BLaER1 treated with 17β-estradiol and CSF1 and Interleukin-3, amounts not matched to agents 10 nM and 100 nM (cell line): ENCODE data around the gene STX8.
"Not testable (repeated sequence)": the region's sequence is repeated elsewhere in the genome, so short reads cannot be mapped to it uniquely, and the experiment has no call there.

Experiments
- H3K27ac ChIP-seq, 11 experiments: shearing (Covaris generic); formaldehyde crosslinking; 2 replicates each; pipeline ENCODE4 v1.8.1; 2022
- H3K27me3 ChIP-seq, 11 experiments: shearing (Covaris generic); formaldehyde crosslinking; 2 replicates each; pipeline ENCODE4 v1.8.1; 2022
- H3K36me3 ChIP-seq, 11 experiments: shearing (Covaris generic); formaldehyde crosslinking; 2 replicates each; pipeline ENCODE4 v1.8.1; 2022
- H3K4me1 ChIP-seq, 10 experiments: shearing (Covaris generic); formaldehyde crosslinking; 2 replicates each; pipeline ENCODE4 v1.8.1; 2022
- H3K4me2 ChIP-seq, 11 experiments: shearing (Covaris generic); formaldehyde crosslinking; 2 replicates each; pipeline ENCODE4 v1.8.1; 2022
- H3K4me3 ChIP-seq, 10 experiments: shearing (Covaris generic); formaldehyde crosslinking; 2 replicates each; pipeline ENCODE4 v1.8.1; 2022
- H3K9ac ChIP-seq, 11 experiments: shearing (Covaris generic); formaldehyde crosslinking; 2 replicates each; pipeline ENCODE4 v1.8.1; 2022
- H3K9me3 ChIP-seq, 11 experiments: shearing (Covaris generic); formaldehyde crosslinking; replicated peaks in 1 of 11; 2 replicates each; pipeline ENCODE4 v1.8.1; 2022
- H4K20me1 ChIP-seq, 11 experiments: shearing (Covaris generic); formaldehyde crosslinking; 2 replicates each; pipeline ENCODE4 v1.8.1; 2022
- Cebpa-rat ChIP-seq, 11 experiments: shearing (Covaris generic); IDR thresholded peaks; 2 replicates each; pipeline ENCODE4 v1.8.1; 2022

The STX8 gene

GRCh38 chr17:9258115-9259015 is 317.3 kb downstream of the STX8 start:
- Histone ChIP-seq H3K9ac (0 out of 22 replicates have a peak overlapping the region, but pooled peaks of 1 of the 11 experiments have one; percentile 25), H3K27ac (no peak overlapping the region), H3K4me2 (peak overlapping the region in 9 of 11 experiments; percentile 74 to 97 (median 89); a peak in 19 of 22 replicates), H3K9me3 (no peaks in the 10 kb centered on the region), H4K20me1 (peaks cover 25 to 59% (median 44%) of the 10 kb centered on the region in 11 experiments; a peak in 19 of 22 replicates), H3K4me1 (peaks cover 24 to 57% (median 43%) of the 10 kb centered on the region in 10 experiments), H3K27me3 (peaks cover 17 to 40% (median 30%) of the 10 kb centered on the region in 11 experiments; a peak in 21 of 22 replicates), H3K36me3 (peaks cover 0 to 6% (median 0%) of the 10 kb centered on the region in 11 experiments; a peak in 2 of 22 replicates), H3K4me3 (no peak overlapping the region; a peak in 1 of 20 replicates)
- no peak for TF ChIP-seq Cebpa-rat (IDR thresholded peaks at IDR 0.05)

GRCh38 chr17:9257630-9257965 is 318.0 kb downstream of the STX8 start:
- not testable (repeated sequence) for H3K36me3 ChIP-seq, H3K27ac ChIP-seq, H3K9me3 ChIP-seq
- Histone ChIP-seq H3K4me3 (peak overlapping the region in 1 of 10 experiments; percentile 34; a peak in 1 of 20 replicates), H3K4me2 (peak overlapping the region; percentile 32 to 97 (median 86)), H3K9ac (peak overlapping the region in 2 of 11 experiments; percentile 39 to 49; a peak in 2 of 22 replicates), H3K4me1 (peaks cover 24 to 64% (median 45%) of the 10 kb centered on the region in 10 experiments), H4K20me1 (peaks cover 25 to 59% (median 44%) of the 10 kb centered on the region in 11 experiments; a peak in 19 of 22 replicates), H3K27me3 (peaks cover 17 to 40% (median 30%) of the 10 kb centered on the region in 11 experiments; a peak in 21 of 22 replicates)

DNA sequence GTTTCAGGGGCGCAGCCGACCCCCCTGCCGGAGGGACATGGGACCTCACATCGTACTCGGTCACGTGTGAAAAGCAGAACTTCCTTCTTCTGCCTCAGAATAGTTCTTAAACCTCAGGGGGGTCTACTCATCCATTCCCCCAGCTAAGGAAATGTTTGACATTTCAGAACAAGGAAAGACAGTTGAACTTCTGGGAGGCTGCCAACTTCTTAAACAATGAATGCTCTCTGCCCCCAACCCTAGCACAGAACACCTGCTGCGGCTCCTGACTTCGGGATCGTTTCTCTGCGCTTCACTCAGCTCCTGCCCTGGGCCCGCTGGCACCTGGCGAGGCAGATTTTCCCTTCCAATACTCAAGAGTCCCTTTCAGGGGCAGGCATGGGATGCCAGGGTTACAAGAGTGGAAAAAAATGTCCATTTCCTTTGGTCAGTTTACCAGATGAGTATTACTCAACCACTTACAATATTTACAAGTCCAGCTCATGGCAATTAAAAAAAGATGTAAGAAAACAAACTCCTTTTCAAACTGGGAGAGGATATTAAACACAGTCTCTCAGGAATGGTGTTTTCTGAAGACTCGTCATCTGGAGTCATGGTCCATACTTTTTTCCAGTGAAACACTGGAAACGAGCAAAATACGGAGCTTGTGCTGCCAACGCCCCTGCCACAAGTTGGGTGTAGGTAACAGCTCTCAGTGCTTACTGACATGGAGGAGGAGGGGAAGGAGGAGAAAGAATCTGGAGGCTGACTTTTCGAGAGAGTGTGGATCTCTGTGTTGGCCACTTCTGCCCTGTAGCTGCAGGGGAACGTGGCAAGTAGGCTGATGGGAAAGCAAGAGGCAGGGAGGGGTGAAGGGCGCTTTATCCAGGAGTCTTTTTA is 318.6 kb downstream of the STX8 start:
- Histone ChIP-seq H3K27ac (peak overlapping the region in 1 of 11 experiments; percentile 2; a peak in 1 of 22 replicates), H3K9me3 (no peaks in the 10 kb centered on the region), H3K4me3 (peak overlapping the region in 4 of 10 experiments; percentile 6 to 43 (median 22); a peak in 5 of 20 replicates), H4K20me1 (peaks cover 25 to 57% (median 44%) of the 10 kb centered on the region in 11 experiments; a peak in 19 of 22 replicates), H3K36me3 (no peaks in the 10 kb centered on the region; a peak in 1 of 22 replicates), H3K9ac (peak overlapping the region in 3 of 11 experiments; percentile 26 to 49 (median 39); a peak in 4 of 22 replicates), H3K4me2 (peak overlapping the region; percentile 32 to 97 (median 86)), H3K4me1 (peaks cover 24 to 64% (median 45%) of the 10 kb centered on the region in 10 experiments), H3K27me3 (peaks cover 17 to 40% (median 30%) of the 10 kb centered on the region in 11 experiments; a peak in 21 of 22 replicates)
- TF ChIP-seq Cebpa-rat (IDR thresholded peaks at IDR 0.05) = no peak

DNA sequence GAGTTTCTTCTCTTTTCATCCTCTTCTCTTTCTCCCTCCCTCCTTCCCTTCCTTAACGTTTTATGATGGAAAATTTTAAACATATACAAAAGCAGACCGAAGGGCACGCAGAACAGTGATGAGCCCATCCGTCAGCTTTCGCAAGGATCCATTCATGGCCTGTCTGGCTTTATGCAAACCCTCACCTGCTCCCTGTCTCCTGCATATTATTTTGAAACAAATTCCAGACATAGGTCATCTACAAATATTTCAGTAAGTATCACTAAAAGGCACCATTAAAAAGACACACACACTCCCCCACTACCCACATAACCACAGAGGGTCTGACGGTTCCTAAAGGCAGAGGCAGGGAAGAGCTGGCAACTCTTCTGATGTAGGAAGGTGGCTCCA is 319.3 kb downstream of the STX8 start:
- Histone ChIP-seq H3K4me2 (peak overlapping the region; percentile 32 to 97 (median 86)), H3K4me3 (peak overlapping the region in 1 of 10 experiments; percentile 10; a peak in 1 of 20 replicates), H3K9ac (0 out of 22 replicates have a peak overlapping the region, but pooled peaks of 1 of the 11 experiments have one; percentile 26), H3K36me3 (no peaks in the 10 kb centered on the region; a peak in 1 of 22 replicates), H4K20me1 (peaks cover 25 to 54% (median 44%) of the 10 kb centered on the region in 11 experiments; a peak in 20 of 22 replicates), H3K4me1 (peaks cover 25 to 64% (median 45%) of the 10 kb centered on the region in 10 experiments), H3K27ac (0 out of 22 replicates have a peak overlapping the region, but pooled peaks of 1 of the 11 experiments have one; percentile 2), H3K27me3 (peaks cover 17 to 40% (median 28%) of the 10 kb centered on the region in 11 experiments; a peak in 21 of 22 replicates), H3K9me3 (no peaks in the 10 kb centered on the region)
- no peak for TF ChIP-seq Cebpa-rat (IDR thresholded peaks at IDR 0.05)

DNA sequence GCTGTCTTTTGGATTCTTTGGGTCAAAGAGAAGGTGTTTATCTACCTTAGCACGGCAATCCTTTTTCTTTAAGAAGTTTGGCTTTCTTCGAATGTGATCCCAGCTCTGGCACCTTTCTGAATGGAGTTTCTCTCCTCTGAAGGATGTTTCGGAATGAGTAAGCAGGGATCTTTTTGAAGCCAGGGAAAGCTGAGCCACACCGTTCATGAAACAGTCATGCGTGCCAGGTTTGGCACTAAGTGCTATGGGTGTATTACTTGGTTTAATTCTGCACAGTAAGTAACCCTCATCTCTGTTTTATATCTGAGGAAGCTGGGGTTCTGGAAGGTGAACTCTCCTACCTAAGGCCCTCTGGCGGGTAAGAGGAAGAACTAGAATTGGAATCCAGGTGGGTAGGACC is 319.8 kb downstream of the STX8 start:
- Histone ChIP-seq H3K9me3 (no peaks in the 10 kb centered on the region), H3K4me2 (peak overlapping the region in 9 of 11 experiments; percentile 74 to 97 (median 89); a peak in 17 of 22 replicates), H3K4me1 (peaks cover 30 to 69% (median 45%) of the 10 kb centered on the region in 10 experiments), H3K36me3 (no peaks in the 10 kb centered on the region; a peak in 1 of 22 replicates), H3K4me3 (no peak overlapping the region), H3K27me3 (peaks cover 17 to 40% (median 24%) of the 10 kb centered on the region in 11 experiments; a peak in 21 of 22 replicates), H4K20me1 (peaks cover 22 to 50% (median 41%) of the 10 kb centered on the region in 11 experiments; a peak in 20 of 22 replicates), H3K9ac (0 out of 22 replicates have a peak overlapping the region, but pooled peaks of 1 of the 11 experiments have one; percentile 26), H3K27ac (no peak overlapping the region)
- TF ChIP-seq Cebpa-rat (IDR thresholded peaks at IDR 0.05) = no peak

GRCh38 chr17:9254841-9255240 is 320.8 kb downstream of the STX8 start:
- Histone ChIP-seq H3K4me3 (no peak overlapping the region), H3K27ac (no peak overlapping the region), H3K4me1 (peaks cover 30 to 73% (median 47%) of the 10 kb centered on the region in 10 experiments), H3K4me2 (0 out of 22 replicates have a peak overlapping the region, but pooled peaks of 2 of the 11 experiments have one; percentile 18 to 29), H3K9me3 (no peaks in the 10 kb centered on the region), H3K27me3 (peaks cover 17 to 40% (median 24%) of the 10 kb centered on the region in 11 experiments; a peak in 21 of 22 replicates), H3K9ac (no peak overlapping the region), H3K36me3 (peaks cover 0 to 5% (median 0%) of the 10 kb centered on the region in 11 experiments; a peak in 3 of 22 replicates), H4K20me1 (peaks cover 25 to 52% (median 40%) of the 10 kb centered on the region in 11 experiments; a peak in 20 of 22 replicates)
- TF ChIP-seq Cebpa-rat (IDR thresholded peaks at IDR 0.05) = no peak

DNA sequence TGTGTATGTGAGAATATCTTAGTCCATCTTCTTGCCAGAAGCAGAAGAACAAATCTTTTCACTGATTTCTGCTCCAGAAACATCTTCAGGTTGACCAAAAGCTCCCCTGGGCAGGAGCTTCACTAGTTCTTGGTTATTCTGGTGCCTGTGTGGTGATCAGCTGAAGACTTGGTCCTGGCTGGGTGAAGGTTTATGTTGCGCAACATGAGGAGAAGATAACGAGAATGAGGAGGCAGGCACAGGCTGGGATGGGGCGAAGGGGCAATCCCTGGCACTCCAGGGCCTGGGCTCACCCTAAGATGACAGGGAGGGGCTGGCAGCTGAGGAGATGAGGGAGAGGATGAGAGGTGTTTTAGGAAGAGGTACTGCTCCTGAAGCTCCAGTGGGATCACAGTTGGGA is 322.3 kb downstream of the STX8 start:
- peaks cover 22 to 52% (median 28%) of the 10 kb centered on the region in 11 experiments; a peak in 19 of 22 replicates for H4K20me1 ChIP-seq
- no peak overlapping the region for H3K9ac ChIP-seq
- no peaks in the 10 kb centered on the region for H3K9me3 ChIP-seq
- peaks cover 2 to 26% (median 10%) of the 10 kb centered on the region in 11 experiments; a peak in 17 of 22 replicates for H3K27me3 ChIP-seq
- H3K4me1 ChIP-seq = peaks cover 24 to 58% (median 33%) of the 10 kb centered on the region in 10 experiments
- H3K27ac ChIP-seq = no peak overlapping the region
- H3K36me3 ChIP-seq = peaks cover 0 to 20% (median 8%) of the 10 kb centered on the region in 11 experiments; a peak in 8 of 22 replicates
- H3K4me3 ChIP-seq = no peak overlapping the region
- peak in 10 of 11 experiments; percentile 41 to 94 (median 78); a peak in 18 of 22 replicates for TF ChIP-seq Cebpa-rat (IDR thresholded peaks at IDR 0.05)
- H3K4me2 ChIP-seq = peak overlapping the region in 7 of 11 experiments; percentile 5 to 47 (median 34); a peak in 12 of 22 replicates
